Smooth muscle cell (in vitro differentiated cells): Measurements from ENCODE around the gene MAP7D1. TPM values are rescaled to one million over a fixed set of nuclear protein-coding genes. Genes with fewer than 3 reads are reported as not detected.
A peak's percentile ranks its signal among the peaks of the same experiment; 100 is the strongest.

Source experiments
- DNase-seq: peaks from one replicate; lab custom pipeline; 2025; ENCODE audit not compliant: unreplicated experiment; lab: John Stamatoyannopoulos, UW
- H2AFZ ChIP-seq: fragments of 200-600 bp; sonication (generic); 2 replicates; pipeline ENCODE4 v1.6.0; 2016; ENCODE audit warnings: antibody characterized with exemption, low read depth, mild to moderate bottlenecking
- H3F3A ChIP-seq: fragments of 200-600 bp; sonication (generic); 2 replicates; pipeline ENCODE4 v1.6.0; 2017; ENCODE audit warnings: antibody characterized with exemption, low read depth
- H3K27ac ChIP-seq: fragments of 200-600 bp; sonication (generic); 2 replicates; pipeline ENCODE4 v1.5.1; 2016; ENCODE audit warnings: low read depth, mild to moderate bottlenecking
- H3K27me3 ChIP-seq: fragments of 200-600 bp; sonication (generic); 2 replicates; pipeline ENCODE4 v1.6.1; 2016; ENCODE audit warnings: low read depth, mild to moderate bottlenecking
- H3K36me3 ChIP-seq: fragments of 200-600 bp; sonication (generic); 2 replicates; pipeline ENCODE4 v1.5.1; 2016; ENCODE audit warnings: low read depth
- H3K4me1 ChIP-seq: fragments of 200-600 bp; sonication (generic); 2 replicates; pipeline ENCODE4 v1.5.1; 2016; ENCODE audit warnings: low read depth
- H3K4me2 ChIP-seq: fragments of 200-600 bp; sonication (generic); 2 replicates; pipeline ENCODE4 v1.6.0; 2016; ENCODE audit warnings: mild to moderate bottlenecking
- H3K4me3 ChIP-seq: fragments of 200-600 bp; sonication (generic); 2 replicates; pipeline ENCODE4 v1.5.1; 2016; ENCODE audit warnings: mild to moderate bottlenecking
- H3K79me2 ChIP-seq: fragments of 200-600 bp; sonication (generic); 2 replicates; pipeline ENCODE4 v1.6.0; 2016; ENCODE audit warnings: low read depth, mild to moderate bottlenecking
- H3K9ac ChIP-seq: fragments of 200-600 bp; sonication (generic); 2 replicates; pipeline ENCODE4 v1.6.0; 2016; ENCODE audit warnings: low read depth
- H3K9me3 ChIP-seq: fragments of 200-600 bp; sonication (generic); replicated peaks from 2 replicates; pipeline ENCODE4 v1.5.1; 2016; ENCODE audit warnings: low read depth
- H4K20me1 ChIP-seq: fragments of 200-600 bp; sonication (generic); 2 replicates; pipeline ENCODE4 v1.6.0; 2016; ENCODE audit warnings: low read depth
- CTCF ChIP-seq: fragments of 200-600 bp; sonication (generic); IDR thresholded peaks from 2 replicates; pipeline ENCODE4 v1.5.1; 2017; ENCODE audit warnings: borderline replicate concordance, mild to moderate bottlenecking, antibody characterized with exemption; ENCODE audit not compliant: insufficient read depth, poor library complexity, severe bottlenecking
- WGBS: methylation state at CpG from one replicate; pipeline ENCODE4 v1.1.7; 2016; ENCODE audit warnings: low lambda C conversion rate; 5-methylcytosine and 5-hydroxymethylcytosine counted together
- polyA plus RNA-seq: library from polyadenylated mRNA; unstranded; fragments of >200 nt; fragmentation: Nextera tagmentation; extraction: Ambion mirVana; gene quantifications from 2 replicates; pipeline ENCODE4 v1.2.1, GENCODE V29; 2016
- total RNA-seq: library from RNA; depleted of rRNA; stranded (reverse); fragments of >200 nt; gene quantifications from 2 replicates; pipeline ENCODE4 v1.2.3, GENCODE V29; 2014

Gene MAP7D1
- total and polyA plus RNA-seq, 2 experiments from 2014 or later, result 109 to 169 TPM

- H3K4me1 ChIP-seq, result peaks cover 23% of the 10 kb centered on the region
- peak overlapping the region; percentile 87 for H2AFZ ChIP-seq
- peak overlapping the region; percentile 92 for H3K4me2 ChIP-seq
- peak overlapping the region; percentile 63 for H3K4me3 ChIP-seq
- H3K27me3 ChIP-seq, result no peaks in the 10 kb centered on the region
- H3K36me3 ChIP-seq, result no peaks in the 10 kb centered on the region
- peaks cover 34% of the 10 kb centered on the region for H3K79me2 ChIP-seq
- no peak for TF ChIP-seq CTCF
- H3K27ac ChIP-seq, result peak overlapping the region; percentile 98
- DNase-seq, result no peak
- peak overlapping the region; percentile 93 for H3K9ac ChIP-seq
- 90% methylated on average over 33 of the region's 33 CpGs for WGBS
- no peaks in the 10 kb centered on the region for H3K9me3 ChIP-seq
- peaks cover 14% of the 10 kb centered on the region for H3F3A ChIP-seq
- H4K20me1 ChIP-seq, result peaks cover 32% of the 10 kb centered on the region
Measured at GRCh38 chr1:36222481-36223380, 66.8 kb downstream of the MAP7D1 start.

- Histone ChIP-seq H3F3A (peaks cover 14% of the 10 kb centered on the region), H3K79me2 (peaks cover 41% of the 10 kb centered on the region), H3K9me3 (no peaks in the 10 kb centered on the region), H3K4me1 (peaks cover 23% of the 10 kb centered on the region), H4K20me1 (peaks cover 40% of the 10 kb centered on the region), H3K27me3 (no peaks in the 10 kb centered on the region), H2AFZ (peak overlapping the region; percentile 87), H3K9ac (peak overlapping the region; percentile 93), H3K4me3 (peak overlapping the region; percentile 63), H3K4me2 (peak overlapping the region; percentile 92), H3K36me3 (no peaks in the 10 kb centered on the region), H3K27ac (peak overlapping the region; percentile 98)
- DNase-seq, result no peak
- 13% methylated on average over 16 of the region's 16 CpGs for WGBS
- TF ChIP-seq CTCF, result no peak
Measured at GRCh38 chr1:36223381-36223995, 67.5 kb downstream of the MAP7D1 start.

- Histone ChIP-seq H3K36me3 (no peaks in the 10 kb centered on the region), H3K79me2 (peaks cover 47% of the 10 kb centered on the region), H3F3A (peaks cover 14% of the 10 kb centered on the region), H3K27ac (peak within 1 kb of the TSS; percentile 98), H3K4me2 (peak within 1 kb of the TSS; percentile 92), H3K4me1 (peaks cover 23% of the 10 kb centered on the region), H3K9me3 (no peaks in the 10 kb centered on the region), H3K27me3 (no peaks in the 10 kb centered on the region), H3K9ac (peak within 1 kb of the TSS; percentile 97), H2AFZ (peak within 1 kb of the TSS; percentile 87), H3K4me3 (peak within 1 kb of the TSS; percentile 63), H4K20me1 (peaks cover 46% of the 10 kb centered on the region)
- WGBS, result under 1% methylated on average over 39 of the region's 45 CpGs
- TF ChIP-seq CTCF, result no peak
- peak; percentile 98 for DNase-seq
Measured at GRCh38 chr1:36223996-36224536, 68.1 kb downstream of the MAP7D1 start, which contains the start of gene THRAP3. THRAP3 (plus strand) TSS chr1:36224443; CDS start chr1:36282564, 58,121 bp downstream.
